GM12878 (cell line): ENCODE data around the gene RNF130. TPM values are rescaled to one million over a fixed set of nuclear protein-coding genes. Genes with fewer than 3 reads are reported as not detected.

Experiments used
- ATAC-seq: fragments of 200-7000 bp; cut with Tn5 transposase; 3 replicates; pipeline ENCODE4 v1.9.1; 2020; ENCODE audit warnings: mild to moderate bottlenecking, moderate library complexity
- BruUV-seq: library from RNA; stranded (reverse); fragments of 400-500 nt; replicated peaks from 2 replicates; lab custom pipeline; 2021; lab: Mats Ljungman, UMichigan
- CTCF ChIA-PET: fragments of 300-600 bp; sonication (Branson Sonifier 250); formaldehyde crosslinking; extraction: SDS; loops from one replicate; lab custom pipeline; 2021; ENCODE audit warnings: inconsistent platforms; lab: Yijun Ruan, JAX
- POLR2A ChIA-PET: fragments of 350-600 bp; formaldehyde crosslinking; extraction: SDS; loops from one replicate; lab custom pipeline; 2021; ENCODE audit warnings: inconsistent platforms; lab: Charles Lee
- RAD21 ChIA-PET: fragments of 300-600 bp; sonication (Branson Sonifier 250); formaldehyde crosslinking; loops from one replicate; lab custom pipeline; 2023; ENCODE audit warnings: antibody characterized with exemption; ENCODE audit not compliant: unreplicated experiment; lab: Charles Lee
- SMC1A ChIA-PET: fragments of 300-600 bp; sonication (Branson Sonifier 250); formaldehyde crosslinking; loops from one replicate; lab custom pipeline; 2023; ENCODE audit not compliant: unreplicated experiment, uncharacterized antibody; lab: Charles Lee
- DNase-seq: peaks from one replicate; pipeline ENCODE4 v3.0.0-alpha.2; 2011; ENCODE audit warnings: low read depth, low spot score
- FAIRE-seq: peaks from 3 replicates; lab custom pipeline; 2011; peaks lifted over from hg19 to GRCh38; lab: Jason Lieb, UNC
- H2AFZ ChIP-seq: 2 replicates; pipeline ENCODE4 v1.6.0; 2011; ENCODE audit warnings: low read depth, low read length, control low read depth; ENCODE audit not compliant: control insufficient read depth
- H3K27ac ChIP-seq: 2 replicates; pipeline ENCODE4 v1.5.1; 2011; ENCODE audit warnings: control low read depth; ENCODE audit not compliant: control insufficient read depth, insufficient read depth
- H3K27me3 ChIP-seq, 2 experiments: replicated peaks in 1 of 2; 2 replicates each; pipeline versions ENCODE4 v1.6.0 to v1.6.1; 2011; ENCODE audit warnings: low read length in 1 of 2; ENCODE audit not compliant: control insufficient read depth in 2 of 2, insufficient read depth in 2 of 2
- H3K36me3 ChIP-seq, 2 experiments: 2 replicates each; pipeline ENCODE4 v1.5.1; 2011; ENCODE audit warnings: low read length in 1 of 2; ENCODE audit not compliant: control insufficient read depth in 2 of 2, insufficient read depth in 2 of 2
- H3K4me1 ChIP-seq: 2 replicates; pipeline ENCODE4 v1.6.1; 2011; ENCODE audit warnings: mild to moderate bottlenecking, low read length, moderate library complexity, mixed read lengths; ENCODE audit not compliant: control insufficient read depth, insufficient read depth
- H3K4me2 ChIP-seq: 2 replicates; pipeline ENCODE4 v1.6.0; 2011; ENCODE audit warnings: control low read depth; ENCODE audit not compliant: control insufficient read depth, insufficient read depth
- H3K4me3 ChIP-seq: fragments of 200-600 bp; sonication (generic); 2 replicates; pipeline ENCODE4 v1.5.1; 2016
- H3K79me2 ChIP-seq: 2 replicates; pipeline ENCODE4 v1.6.0; 2011; ENCODE audit warnings: low read length; ENCODE audit not compliant: control insufficient read depth, insufficient read depth
- H3K9ac ChIP-seq: 2 replicates; pipeline ENCODE4 v1.8.0; 2011; ENCODE audit warnings: low read length, control low read depth, mixed read lengths; ENCODE audit not compliant: control insufficient read depth, insufficient read depth
- H3K9me3 ChIP-seq: replicated peaks from 3 replicates; pipeline ENCODE4 v1.5.1; 2011; ENCODE audit warnings: mild to moderate bottlenecking, low read length; ENCODE audit not compliant: control insufficient read depth, insufficient read depth
- H4K20me1 ChIP-seq: 2 replicates; pipeline ENCODE4 v1.6.0; 2011; ENCODE audit not compliant: control insufficient read depth, insufficient read depth
- IKZF1 ChIP-seq: fragments of 450-650 bp; conservative IDR thresholded peaks from 2 replicates; pipeline ENCODE4 v1.6.1; 2017; ENCODE audit warnings: antibody characterized with exemption, mild to moderate bottlenecking
- IKZF2 ChIP-seq, 2 experiments: fragments of 450-650 bp; IDR thresholded peaks; 2 replicates each; pipeline ENCODE4 v1.6.1; 2017; ENCODE audit warnings: mild to moderate bottlenecking in 2 of 2, moderate library complexity in 2 of 2
- NFYA ChIP-seq: IDR thresholded peaks from 2 replicates; pipeline ENCODE4 v1.6.1; 2011; ENCODE audit warnings: low read depth, mild to moderate bottlenecking, low read length, improper control_type of control experiment, borderline replicate concordance
- WGBS: methylation state at CpG from one replicate; pipeline ENCODE4 v1.1.6; 2016; ENCODE audit warnings: low lambda C conversion rate; ENCODE audit not compliant: insufficient replicate concordance, insufficient coverage; ENCODE audit errors: missing lambda C conversion rate; 5-methylcytosine and 5-hydroxymethylcytosine counted together
- in situ Hi-C: fragments of 300-500 bp; cut with MboI; formaldehyde crosslinking; loops from 9 replicates; pipeline ENCODE4 v1.14.3; 2018; ENCODE audit warnings: mixed read lengths
- intact Hi-C: fragments of 100-400 bp; cut with micrococcal nuclease; formaldehyde crosslinking; loops from one replicate; pipeline ENCODE4 v1.14.2; 2022; ENCODE audit not compliant: unreplicated experiment
- polyA plus RNA-seq, 11 experiments: library from polyadenylated mRNA; depleted of rRNA in 4 of 11; unstranded in 6 of 11; stranded (reverse) in 5 of 11; fragments of >200 nt; fragmentation: Nextera tagmentation in 4 of 11; fragmentation: Illumina TruSeq in 1 of 11; extraction: Ambion mirVana in 4 of 11; extraction: Trizol in 1 of 11; gene quantifications; 1 replicate in 1 of 11; 2 replicates in 10 of 11; pipeline versions ENCODE4 v1.2.1 to v1.2.3, GENCODE V29; 2011 to 2016; ENCODE audit warnings: inconsistent platforms in 2 of 11, missing spikeins in 2 of 11, low read depth in 1 of 11
- total RNA-seq, 4 experiments: library from RNA; depleted of rRNA in 3 of 4; stranded (reverse); fragments of >200 nt in 3 of 4; fragmentation: Illumina TruSeq in 1 of 4; extraction: Trizol in 1 of 4; gene quantifications; 2 replicates each; pipeline versions ENCODE4 v1.2.1 to v1.2.3, GENCODE V29; 2013 to 2021
- TF ChIP-seq, protein P1 (sequence below): IDR thresholded peaks from 2 replicates; pipeline ENCODE4 v1.6.1; 2011; ENCODE audit warnings: borderline replicate concordance, low read depth, mild to moderate bottlenecking, moderate library complexity, low read length; ENCODE audit not compliant: insufficient read depth, poor library complexity, severe bottlenecking
- TF ChIP-seq, protein P2 (sequence below): fragments of 450-650 bp; IDR thresholded peaks from 2 replicates; pipeline ENCODE4 v1.6.1; 2017; ENCODE audit warnings: antibody characterized with exemption, mild to moderate bottlenecking, moderate library complexity
- TF ChIP-seq, protein P3 (sequence below): fragments of 450-650 bp; IDR thresholded peaks from 2 replicates; pipeline ENCODE4 v1.6.1; 2017; ENCODE audit warnings: mild to moderate bottlenecking

RNF130 gene
- total and polyA plus RNA-seq, 10 of the 15 experiments (the other 5 are each of a cell fraction or from before 2014, with no cell fraction given), result 0.04 to 0.36 (median 0.11) TPM; not detected in 1

DNA sequence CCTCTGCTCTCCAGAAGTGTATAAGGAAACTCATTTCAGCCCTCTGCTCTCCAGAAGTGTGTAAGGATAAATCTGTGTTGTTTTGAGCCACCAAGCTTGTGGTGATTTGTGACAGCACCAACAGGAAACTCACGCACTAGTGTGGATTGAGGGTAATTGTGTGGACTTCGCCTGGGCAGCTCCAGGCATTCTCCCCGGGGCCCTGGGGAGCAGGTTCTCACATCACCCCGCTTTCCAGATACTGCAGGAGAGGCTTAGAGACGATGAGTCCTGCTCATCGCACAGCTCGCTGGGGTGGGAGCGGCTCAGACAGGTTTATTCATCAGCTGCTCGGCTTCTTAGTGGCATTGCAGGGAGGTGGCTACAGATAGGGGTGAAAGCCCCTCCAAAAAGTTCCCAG is 38.4 kb upstream of the RNF130 start:
- in situ Hi-C loops, result no loop called here
- Histone ChIP-seq H3K4me1 (no peaks in the 10 kb centered on the region), H3K9me3 (no peaks in the 10 kb centered on the region; the same call in 2 of the 3 replicates), H3K27ac (no peak overlapping the region), H3K4me3 (no peak overlapping the region), H4K20me1 (no peaks in the 10 kb centered on the region), H3K36me3 (no peaks in the 10 kb centered on the region), H2AFZ (no peak overlapping the region), H3K4me2 (no peak overlapping the region), H3K9ac (no peak overlapping the region), H3K27me3 (no peaks in the 10 kb centered on the region), H3K79me2 (no peaks in the 10 kb centered on the region)
- FAIRE-seq, result no peak
- 42% methylated on average over 9 of the region's 9 CpGs for WGBS
- no TSS peak for BruUV-seq
- CTCF ChIA-PET, result interaction anchor here (0.5 kb wide), 1 partner anchor 150 kb away, joined by 3 read pairs; no protein-coding TSS in a partner anchor
- RAD21 ChIA-PET, result no interaction called here
- intact Hi-C loops, result no loop called here
- no peak for ATAC-seq
- DNase-seq, result no peak
- POLR2A ChIA-PET, result no interaction called here
- TF ChIP-seq, protein P1, sequence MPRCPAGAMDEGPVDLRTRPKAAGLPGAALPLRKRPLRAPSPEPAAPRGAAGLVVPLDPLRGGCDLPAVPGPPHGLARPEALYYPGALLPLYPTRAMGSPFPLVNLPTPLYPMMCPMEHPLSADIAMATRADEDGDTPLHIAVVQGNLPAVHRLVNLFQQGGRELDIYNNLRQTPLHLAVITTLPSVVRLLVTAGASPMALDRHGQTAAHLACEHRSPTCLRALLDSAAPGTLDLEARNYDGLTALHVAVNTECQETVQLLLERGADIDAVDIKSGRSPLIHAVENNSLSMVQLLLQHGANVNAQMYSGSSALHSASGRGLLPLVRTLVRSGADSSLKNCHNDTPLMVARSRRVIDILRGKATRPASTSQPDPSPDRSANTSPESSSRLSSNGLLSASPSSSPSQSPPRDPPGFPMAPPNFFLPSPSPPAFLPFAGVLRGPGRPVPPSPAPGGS, result no peak
- TF ChIP-seq, protein P2, sequence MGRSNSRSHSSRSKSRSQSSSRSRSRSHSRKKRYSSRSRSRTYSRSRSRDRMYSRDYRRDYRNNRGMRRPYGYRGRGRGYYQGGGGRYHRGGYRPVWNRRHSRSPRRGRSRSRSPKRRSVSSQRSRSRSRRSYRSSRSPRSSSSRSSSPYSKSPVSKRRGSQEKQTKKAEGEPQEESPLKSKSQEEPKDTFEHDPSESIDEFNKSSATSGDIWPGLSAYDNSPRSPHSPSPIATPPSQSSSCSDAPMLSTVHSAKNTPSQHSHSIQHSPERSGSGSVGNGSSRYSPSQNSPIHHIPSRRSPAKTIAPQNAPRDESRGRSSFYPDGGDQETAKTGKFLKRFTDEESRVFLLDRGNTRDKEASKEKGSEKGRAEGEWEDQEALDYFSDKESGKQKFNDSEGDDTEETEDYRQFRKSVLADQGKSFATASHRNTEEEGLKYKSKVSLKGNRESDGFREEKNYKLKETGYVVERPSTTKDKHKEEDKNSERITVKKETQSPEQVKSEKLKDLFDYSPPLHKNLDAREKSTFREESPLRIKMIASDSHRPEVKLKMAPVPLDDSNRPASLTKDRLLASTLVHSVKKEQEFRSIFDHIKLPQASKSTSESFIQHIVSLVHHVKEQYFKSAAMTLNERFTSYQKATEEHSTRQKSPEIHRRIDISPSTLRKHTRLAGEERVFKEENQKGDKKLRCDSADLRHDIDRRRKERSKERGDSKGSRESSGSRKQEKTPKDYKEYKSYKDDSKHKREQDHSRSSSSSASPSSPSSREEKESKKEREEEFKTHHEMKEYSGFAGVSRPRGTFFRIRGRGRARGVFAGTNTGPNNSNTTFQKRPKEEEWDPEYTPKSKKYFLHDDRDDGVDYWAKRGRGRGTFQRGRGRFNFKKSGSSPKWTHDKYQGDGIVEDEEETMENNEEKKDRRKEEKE, result no peak
- TF ChIP-seq IKZF2 (IDR thresholded peaks at IDR 0.05) (no peak), NFYA (no peak), IKZF1 (no peak)
- TF ChIP-seq, protein P3, sequence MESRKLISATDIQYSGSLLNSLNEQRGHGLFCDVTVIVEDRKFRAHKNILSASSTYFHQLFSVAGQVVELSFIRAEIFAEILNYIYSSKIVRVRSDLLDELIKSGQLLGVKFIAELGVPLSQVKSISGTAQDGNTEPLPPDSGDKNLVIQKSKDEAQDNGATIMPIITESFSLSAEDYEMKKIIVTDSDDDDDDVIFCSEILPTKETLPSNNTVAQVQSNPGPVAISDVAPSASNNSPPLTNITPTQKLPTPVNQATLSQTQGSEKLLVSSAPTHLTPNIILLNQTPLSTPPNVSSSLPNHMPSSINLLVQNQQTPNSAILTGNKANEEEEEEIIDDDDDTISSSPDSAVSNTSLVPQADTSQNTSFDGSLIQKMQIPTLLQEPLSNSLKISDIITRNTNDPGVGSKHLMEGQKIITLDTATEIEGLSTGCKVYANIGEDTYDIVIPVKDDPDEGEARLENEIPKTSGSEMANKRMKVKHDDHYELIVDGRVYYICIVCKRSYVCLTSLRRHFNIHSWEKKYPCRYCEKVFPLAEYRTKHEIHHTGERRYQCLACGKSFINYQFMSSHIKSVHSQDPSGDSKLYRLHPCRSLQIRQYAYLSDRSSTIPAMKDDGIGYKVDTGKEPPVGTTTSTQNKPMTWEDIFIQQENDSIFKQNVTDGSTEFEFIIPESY, result no peak
- SMC1A ChIA-PET, result no interaction called here
